ENCODE data around the gene LGI1.

The LGI1 gene

GRCh38 chr10:93757801-93758507 is at the start of gene LGI1:
LGI1 (plus strand) TSS chr10:93757936; CDS start chr10:93758145, 209 bp downstream.
- H3K27ac ChIP-seq, result no peak within 1 kb of the TSS
- no peak for TF ChIP-seq CTCF (conservative IDR thresholded peaks at IDR 0.05)
- no peak for TF ChIP-seq ZFX (IDR thresholded peaks at IDR 0.05)

GRCh38 chr10:93710333-93710909 is 47.3 kb upstream of the LGI1 start:
- no peak for TF ChIP-seq CTCF (conservative IDR thresholded peaks at IDR 0.05)
- no peak for TF ChIP-seq ZFX (IDR thresholded peaks at IDR 0.05)
- H3K27ac ChIP-seq, result no peak overlapping the region

- H3K27ac ChIP-seq, result no peak overlapping the region
- TF ChIP-seq ZFX (IDR thresholded peaks at IDR 0.05) (no peak), CTCF (conservative IDR thresholded peaks at IDR 0.05) (no peak)
These were observed 45.8 kb upstream of the LGI1 start for GRCh38 chr10:93711891-93712290.

GRCh38 chr10:93712593-93712992 is 45.1 kb upstream of the LGI1 start:
- TF ChIP-seq CTCF (conservative IDR thresholded peaks at IDR 0.05), result no peak
- TF ChIP-seq ZFX (IDR thresholded peaks at IDR 0.05), result no peak
- H3K27ac ChIP-seq, result no peak overlapping the region

GRCh38 chr10:93715345-93715744 is 42.4 kb upstream of the LGI1 start:
- H3K27ac ChIP-seq, result no peak overlapping the region
- TF ChIP-seq CTCF (conservative IDR thresholded peaks at IDR 0.05) (no peak), ZFX (IDR thresholded peaks at IDR 0.05) (no peak)

- no peak overlapping the region for H3K27ac ChIP-seq
- no peak for TF ChIP-seq ZFX (IDR thresholded peaks at IDR 0.05)
- TF ChIP-seq CTCF (conservative IDR thresholded peaks at IDR 0.05), result no peak
These were observed 41.0 kb upstream of the LGI1 start for GRCh38 chr10:93716766-93717165.

- no peak overlapping the region for H3K27ac ChIP-seq
- TF ChIP-seq CTCF (conservative IDR thresholded peaks at IDR 0.05), result no peak
- TF ChIP-seq ZFX (IDR thresholded peaks at IDR 0.05), result no peak
These were observed 38.6 kb upstream of the LGI1 start for GRCh38 chr10:93718937-93719725.

All from C4-2B (cell line).